KMS-11 (cell line): Measurements from ENCODE around the gene PIK3R1.

Experiments
- H2AFZ ChIP-seq: fragments of 200-600 bp; sonication (generic); 2 replicates; pipeline ENCODE4 v1.6.1; 2016; ENCODE audit warnings: antibody characterized with exemption, mixed run types, low read depth
- H3K27ac ChIP-seq: fragments of 200-600 bp; sonication (generic); 2 replicates; pipeline ENCODE4 v1.6.1; 2016; ENCODE audit warnings: mild to moderate bottlenecking, mixed run types
- H3K27me3 ChIP-seq: fragments of 200-600 bp; sonication (generic); 2 replicates; pipeline ENCODE4 v1.6.1; 2017; ENCODE audit warnings: mild to moderate bottlenecking, low read depth, mixed run types, moderate library complexity; ENCODE audit not compliant: insufficient read depth
- H3K36me3 ChIP-seq: fragments of 200-600 bp; sonication (generic); 2 replicates; pipeline ENCODE4 v1.6.1; 2017; ENCODE audit warnings: mild to moderate bottlenecking, mixed run types; ENCODE audit not compliant: insufficient read depth
- H3K4me1 ChIP-seq: fragments of 200-600 bp; sonication (generic); 2 replicates; pipeline ENCODE4 v1.6.1; 2016; ENCODE audit warnings: mild to moderate bottlenecking, low read depth, mixed run types; ENCODE audit not compliant: poor library complexity, severe bottlenecking
- H3K4me2 ChIP-seq: fragments of 200-600 bp; sonication (generic); 2 replicates; pipeline ENCODE4 v1.7.0; 2016; ENCODE audit warnings: mild to moderate bottlenecking, mixed run types
- H3K4me3 ChIP-seq: fragments of 200-600 bp; sonication (generic); IDR thresholded peaks from 2 replicates; pipeline ENCODE4 v1.6.1; 2017; ENCODE audit warnings: low read depth, low read length, mixed read lengths; ENCODE audit not compliant: insufficient read depth
- H3K79me2 ChIP-seq: fragments of 200-600 bp; sonication (generic); 2 replicates; pipeline ENCODE4 v1.6.1; 2016; ENCODE audit warnings: low read depth, mixed run types; ENCODE audit not compliant: insufficient read depth
- H3K9ac ChIP-seq: fragments of 200-600 bp; sonication (generic); 2 replicates; pipeline ENCODE4 v1.6.1; 2016; ENCODE audit warnings: mild to moderate bottlenecking, mixed run types
- H4K20me1 ChIP-seq: fragments of 200-600 bp; sonication (generic); 2 replicates; pipeline ENCODE4 v1.6.1; 2016; ENCODE audit warnings: mild to moderate bottlenecking, mixed run types; ENCODE audit not compliant: insufficient read depth
- TF ChIP-seq, protein P1 (sequence below): fragments of 200-600 bp; sonication (generic); conservative IDR thresholded peaks from 2 replicates; pipeline ENCODE4 v1.6.1; 2017; ENCODE audit warnings: low read depth, mild to moderate bottlenecking, antibody characterized with exemption, low read length, moderate library complexity, mixed read lengths

Gene PIK3R1

DNA sequence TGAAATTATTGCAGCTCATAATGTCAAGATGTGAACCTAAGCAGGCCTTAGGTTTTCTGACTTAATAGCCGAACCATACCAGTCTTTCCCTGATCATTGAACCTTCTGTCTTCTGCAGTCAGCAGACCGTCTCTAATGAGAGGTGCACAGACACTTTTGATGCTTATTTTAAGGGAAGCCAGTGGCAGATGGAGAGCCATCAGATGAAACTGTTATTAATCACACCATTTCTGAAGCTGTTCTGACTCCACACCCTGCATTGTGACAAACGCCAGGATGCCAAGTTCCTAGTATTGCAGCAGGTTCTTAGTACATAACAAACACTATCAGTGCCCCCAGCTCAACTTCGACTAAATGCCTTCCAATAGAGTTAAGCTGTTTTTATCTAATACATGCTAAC is 43.0 kb downstream of the PIK3R1 start:
- no peak overlapping the region for H3K9ac ChIP-seq
- H3K36me3 ChIP-seq: no peaks in the 10 kb centered on the region
- H3K79me2 ChIP-seq: no peaks in the 10 kb centered on the region; the same call in 1 of the 2 replicates
- H3K4me2 ChIP-seq: no peak overlapping the region
- TF ChIP-seq, protein P1, sequence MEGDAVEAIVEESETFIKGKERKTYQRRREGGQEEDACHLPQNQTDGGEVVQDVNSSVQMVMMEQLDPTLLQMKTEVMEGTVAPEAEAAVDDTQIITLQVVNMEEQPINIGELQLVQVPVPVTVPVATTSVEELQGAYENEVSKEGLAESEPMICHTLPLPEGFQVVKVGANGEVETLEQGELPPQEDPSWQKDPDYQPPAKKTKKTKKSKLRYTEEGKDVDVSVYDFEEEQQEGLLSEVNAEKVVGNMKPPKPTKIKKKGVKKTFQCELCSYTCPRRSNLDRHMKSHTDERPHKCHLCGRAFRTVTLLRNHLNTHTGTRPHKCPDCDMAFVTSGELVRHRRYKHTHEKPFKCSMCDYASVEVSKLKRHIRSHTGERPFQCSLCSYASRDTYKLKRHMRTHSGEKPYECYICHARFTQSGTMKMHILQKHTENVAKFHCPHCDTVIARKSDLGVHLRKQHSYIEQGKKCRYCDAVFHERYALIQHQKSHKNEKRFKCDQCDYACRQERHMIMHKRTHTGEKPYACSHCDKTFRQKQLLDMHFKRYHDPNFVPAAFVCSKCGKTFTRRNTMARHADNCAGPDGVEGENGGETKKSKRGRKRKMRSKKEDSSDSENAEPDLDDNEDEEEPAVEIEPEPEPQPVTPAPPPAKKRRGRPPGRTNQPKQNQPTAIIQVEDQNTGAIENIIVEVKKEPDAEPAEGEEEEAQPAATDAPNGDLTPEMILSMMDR: no peak
- H3K4me1 ChIP-seq: peaks cover 27% of the 10 kb centered on the region
- no peak overlapping the region for H3K27ac ChIP-seq
- no peak overlapping the region for H3K4me3 ChIP-seq
- no peaks in the 10 kb centered on the region for H4K20me1 ChIP-seq
- H2AFZ ChIP-seq: no peak overlapping the region
- no peaks in the 10 kb centered on the region for H3K27me3 ChIP-seq

DNA sequence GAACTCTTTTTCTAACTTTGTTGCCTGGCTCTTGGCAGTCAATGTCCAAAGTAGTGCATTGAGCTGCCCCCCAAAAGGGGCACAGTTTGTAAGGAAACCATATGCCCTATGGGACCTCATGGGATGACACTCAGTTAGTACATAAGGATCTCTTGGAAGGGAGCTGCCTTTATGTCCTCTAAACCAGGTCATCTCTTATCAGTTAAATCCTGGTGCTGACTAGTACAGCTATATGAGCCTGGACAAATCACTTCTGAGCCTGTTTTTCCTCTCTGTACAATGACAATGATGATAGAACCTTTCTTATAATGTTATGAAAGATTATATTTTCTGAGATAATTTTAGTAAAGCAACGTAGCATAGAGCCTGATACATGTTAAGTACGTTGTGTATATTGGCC is 44.1 kb downstream of the PIK3R1 start:
- TF ChIP-seq, protein P1: no peak
- no peak overlapping the region for H3K27ac ChIP-seq
- H3K79me2 ChIP-seq: no peaks in the 10 kb centered on the region; the same call in 1 of the 2 replicates
- H3K4me1 ChIP-seq: peaks cover 20% of the 10 kb centered on the region
- H4K20me1 ChIP-seq: no peaks in the 10 kb centered on the region
- no peaks in the 10 kb centered on the region for H3K36me3 ChIP-seq
- H3K9ac ChIP-seq: no peak overlapping the region
- H2AFZ ChIP-seq: no peak overlapping the region
- H3K4me2 ChIP-seq: no peak overlapping the region
- H3K4me3 ChIP-seq: no peak overlapping the region
- H3K27me3 ChIP-seq: no peaks in the 10 kb centered on the region

DNA sequence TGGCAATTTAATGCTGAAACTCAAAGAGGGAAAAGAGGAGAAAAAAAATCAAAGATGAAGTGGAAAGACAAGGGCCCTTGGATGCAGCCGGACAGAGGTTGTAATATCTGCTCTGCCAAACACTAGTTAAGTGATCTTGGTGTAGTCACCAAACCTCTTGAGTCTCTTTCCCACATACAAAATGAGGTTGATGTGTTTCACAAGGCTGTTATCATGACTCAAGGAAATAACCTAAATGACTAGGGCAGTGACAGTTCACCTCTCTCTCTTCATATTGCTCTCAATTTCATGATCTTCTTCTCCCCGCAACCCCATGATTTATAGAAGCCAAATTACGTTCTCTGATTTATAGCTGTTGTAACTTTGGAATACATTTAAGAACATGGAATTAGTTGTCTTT is 44.9 kb downstream of the PIK3R1 start:
- no peak overlapping the region for H3K27ac ChIP-seq
- no peak overlapping the region for H3K4me2 ChIP-seq
- H3K79me2 ChIP-seq: no peaks in the 10 kb centered on the region; the same call in 1 of the 2 replicates
- no peaks in the 10 kb centered on the region for H3K36me3 ChIP-seq
- no peak overlapping the region for H2AFZ ChIP-seq
- no peak overlapping the region for H3K4me3 ChIP-seq
- no peaks in the 10 kb centered on the region for H3K27me3 ChIP-seq
- no peak overlapping the region for H3K9ac ChIP-seq
- peaks cover 13% of the 10 kb centered on the region for H3K4me1 ChIP-seq
- no peaks in the 10 kb centered on the region for H4K20me1 ChIP-seq
- TF ChIP-seq, protein P1: no peak

DNA sequence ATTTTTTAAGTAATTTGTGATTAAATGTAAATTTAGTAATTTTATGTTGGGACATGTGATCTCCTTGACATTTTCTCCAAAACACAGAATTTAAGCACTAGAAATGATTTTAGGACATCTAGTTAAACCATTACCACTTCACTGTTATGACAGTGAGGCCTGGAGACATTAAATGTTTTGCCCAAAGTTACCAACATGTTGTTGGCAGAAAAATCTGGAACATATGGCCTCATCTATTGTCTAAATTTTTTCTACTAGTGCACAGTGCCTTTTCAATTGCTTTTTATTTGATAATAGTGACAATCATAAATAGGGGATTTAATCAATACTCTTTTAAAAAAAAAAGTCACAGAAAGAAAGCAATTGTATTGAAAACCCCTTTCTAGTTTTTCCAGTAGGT is 45.6 kb downstream of the PIK3R1 start:
- Histone ChIP-seq H2AFZ (no peak overlapping the region), H3K9ac (no peak overlapping the region), H3K79me2 (no peaks in the 10 kb centered on the region; the same call in 1 of the 2 replicates), H3K4me3 (no peak overlapping the region), H3K27ac (no peak overlapping the region), H3K27me3 (no peaks in the 10 kb centered on the region), H4K20me1 (no peaks in the 10 kb centered on the region), H3K36me3 (no peaks in the 10 kb centered on the region), H3K4me1 (peaks cover 6% of the 10 kb centered on the region), H3K4me2 (no peak overlapping the region)
- TF ChIP-seq, protein P1: no peak
